Measurements from ENCODE around the gene SPATA31D1. TPM values are rescaled to one million over a fixed set of nuclear protein-coding genes. Genes with fewer than 3 reads are reported as not detected.

SPATA31D1 gene
- total RNA-seq, 4 donors from 2014 or later, result 0.13 TPM; not detected in 3

- no peak overlapping the region for H3K4me3 ChIP-seq
- no peak overlapping the region for H3K27ac ChIP-seq
- H3K36me3 ChIP-seq, result no peaks in the 10 kb centered on the region
- TF ChIP-seq EP300 (IDR thresholded peaks at IDR 0.05) (no peak), CTCF (IDR thresholded peaks at IDR 0.05) (no peak), POLR2A (IDR thresholded peaks at IDR 0.05) (no peak), POLR2AphosphoS5 (IDR thresholded peaks at IDR 0.05) (no peak)
- H3K27me3 ChIP-seq, result no peaks in the 10 kb centered on the region
- no peaks in the 10 kb centered on the region for H3K4me1 ChIP-seq
- H3K9me3 ChIP-seq, result no peaks in the 10 kb centered on the region
- DNase-seq (ENCODE audit: low spot score in 2 of 2), result no peak
Observed at GRCh38 chr9:81969971-81970370, 18.6 kb upstream of the SPATA31D1 start.

GRCh38 chr9:81971727-81972126 is 16.8 kb upstream of the SPATA31D1 start:
- Histone ChIP-seq H3K4me3 (no peak overlapping the region), H3K36me3 (no peaks in the 10 kb centered on the region), H3K27ac (no peak overlapping the region), H3K9me3 (no peaks in the 10 kb centered on the region), H3K27me3 (no peaks in the 10 kb centered on the region), H3K4me1 (no peaks in the 10 kb centered on the region)
- TF ChIP-seq EP300 (IDR thresholded peaks at IDR 0.05), result no peak
- TF ChIP-seq CTCF (IDR thresholded peaks at IDR 0.05), result no peak
- no peak for TF ChIP-seq POLR2AphosphoS5 (IDR thresholded peaks at IDR 0.05)
- no peak for TF ChIP-seq POLR2A (IDR thresholded peaks at IDR 0.05)
- DNase-seq (ENCODE audit: low spot score in 2 of 2), result no peak

- DNase-seq (ENCODE audit: low spot score in 2 of 2), result no peak
- TF ChIP-seq CTCF (IDR thresholded peaks at IDR 0.05) (no peak), POLR2AphosphoS5 (IDR thresholded peaks at IDR 0.05) (no peak)
- 82% methylated on average over 5 of the region's 5 CpGs for WGBS
- Histone ChIP-seq H3K4me3 (no peak overlapping the region), H3K4me1 (no peaks in the 10 kb centered on the region), H3K27ac (no peak overlapping the region), H3K27me3 (no peaks in the 10 kb centered on the region), H3K9me3 (no peaks in the 10 kb centered on the region), H3K36me3 (no peaks in the 10 kb centered on the region)
Observed at GRCh38 chr9:81974764-81975163, 13.8 kb upstream of the SPATA31D1 start.

- Histone ChIP-seq H3K9me3 (no peaks in the 10 kb centered on the region), H3K4me1 (no peaks in the 10 kb centered on the region), H3K4me3 (no peak overlapping the region), H3K36me3 (no peaks in the 10 kb centered on the region), H3K27me3 (no peaks in the 10 kb centered on the region), H3K27ac (no peak overlapping the region)
- no peak for DNase-seq (ENCODE audit: low spot score in 2 of 2)
- TF ChIP-seq POLR2A (IDR thresholded peaks at IDR 0.05), result no peak
- TF ChIP-seq CTCF (IDR thresholded peaks at IDR 0.05), result no peak
- no peak for TF ChIP-seq POLR2AphosphoS5 (IDR thresholded peaks at IDR 0.05)
- no peak for TF ChIP-seq EP300 (IDR thresholded peaks at IDR 0.05)
- 89% methylated on average over 11 of the region's 11 CpGs for WGBS
Observed at GRCh38 chr9:81976351-81976750, 12.2 kb upstream of the SPATA31D1 start.

GRCh38 chr9:81979196-81979595 is 9.4 kb upstream of the SPATA31D1 start:
- 67% methylated on average over 2 of the region's 2 CpGs for WGBS
- Histone ChIP-seq H3K4me1 (no peaks in the 10 kb centered on the region), H3K27me3 (no peaks in the 10 kb centered on the region), H3K36me3 (no peaks in the 10 kb centered on the region), H3K27ac (no peak overlapping the region), H3K9me3 (no peaks in the 10 kb centered on the region), H3K4me3 (no peak overlapping the region)
- DNase-seq (ENCODE audit: low spot score in 2 of 2), result no peak
- TF ChIP-seq POLR2A (IDR thresholded peaks at IDR 0.05), result no peak
- TF ChIP-seq CTCF (IDR thresholded peaks at IDR 0.05), result no peak
- no peak for TF ChIP-seq EP300 (IDR thresholded peaks at IDR 0.05)
- TF ChIP-seq POLR2AphosphoS5 (IDR thresholded peaks at IDR 0.05), result no peak
